K562 (cell line): ENCODE measurements around the gene NOP14. TPM values are rescaled to one million over a fixed set of nuclear protein-coding genes. Genes with fewer than 3 reads are reported as not detected.

Experiments
- ARHGAP35 ChIP-seq: fragments of 450-650 bp; IDR thresholded peaks from 2 replicates; pipeline ENCODE4 v1.6.1; 2018; ENCODE audit not compliant: partially characterized antibody
- C11orf30 ChIP-seq: fragments of 450-650 bp; IDR thresholded peaks from 2 replicates; pipeline ENCODE4 v1.6.1; 2016; ENCODE audit warnings: low read depth, mild to moderate bottlenecking
- CC2D1A ChIP-seq: fragments of 450-650 bp; IDR thresholded peaks from 2 replicates; pipeline ENCODE4 v1.6.1; 2017; ENCODE audit warnings: mild to moderate bottlenecking
- E2F6 ChIP-seq, 2 experiments: IDR thresholded peaks; 2 replicates each; pipeline ENCODE4 v1.6.1; 2011; ENCODE audit warnings: borderline replicate concordance in 1 of 2, control low read depth in 1 of 2, low read depth in 1 of 2, low read length in 1 of 2, mild to moderate bottlenecking in 1 of 2, mixed read lengths in 1 of 2, moderate library complexity in 1 of 2; ENCODE audit not compliant: insufficient read depth in 1 of 2, insufficient read length in 1 of 2, poor library complexity in 1 of 2, severe bottlenecking in 1 of 2; ENCODE audit errors: extremely low read depth in 1 of 2
- E2F8 ChIP-seq: fragments of 450-650 bp; IDR thresholded peaks from 2 replicates; pipeline ENCODE4 v1.7.1; 2018; ENCODE audit warnings: mild to moderate bottlenecking, low read depth; ENCODE audit not compliant: partially characterized antibody
- ELK1 ChIP-seq: sonication (generic); formaldehyde crosslinking; IDR thresholded peaks from 2 replicates; pipeline ENCODE4 v1.8.1; 2022; ENCODE audit warnings: missing genetic modification reagents
- FIP1L1 ChIP-seq: fragments of 200-400 bp; formaldehyde crosslinking; IDR thresholded peaks from 2 replicates; pipeline ENCODE4 v1.6.1; 2018; ENCODE audit warnings: mild to moderate bottlenecking, low read depth, low read length; ENCODE audit not compliant: poor library complexity, severe bottlenecking
- MEIS2 ChIP-seq: fragments of 450-650 bp; IDR thresholded peaks from 2 replicates; pipeline ENCODE4 v1.6.1; 2014; ENCODE audit warnings: mild to moderate bottlenecking; ENCODE audit not compliant: partially characterized antibody
- NCOA4 ChIP-seq: fragments of 450-650 bp; IDR thresholded peaks from 2 replicates; pipeline ENCODE4 v1.6.1; 2018; ENCODE audit warnings: mild to moderate bottlenecking; ENCODE audit not compliant: partially characterized antibody
- NFE2 ChIP-seq: IDR thresholded peaks from 2 replicates; pipeline ENCODE4 v1.6.1; 2014; ENCODE audit warnings: antibody characterized with exemption, low read depth
- PHTF2 ChIP-seq: fragments of 250-450 bp; sonication (Bioruptor Pico); IDR thresholded peaks from 2 replicates; pipeline ENCODE4 v1.5.0; 2021; ENCODE audit warnings: mild to moderate bottlenecking
- RHOXF2B ChIP-seq: fragments of 250-450 bp; sonication (Bioruptor Pico); conservative IDR thresholded peaks from 2 replicates; pipeline ENCODE4 v1.5.1; 2021
- SRSF1 ChIP-seq: fragments of 200-400 bp; formaldehyde crosslinking; IDR thresholded peaks from 2 replicates; pipeline ENCODE4 v1.6.1; 2017; ENCODE audit warnings: mild to moderate bottlenecking, low read depth, low read length, moderate library complexity
- TGIF2 ChIP-seq: sonication (generic); formaldehyde crosslinking; IDR thresholded peaks from 2 replicates; pipeline ENCODE4 v1.8.1; 2022; ENCODE audit warnings: mild to moderate bottlenecking, missing genetic modification reagents, moderate library complexity
- THRA ChIP-seq: fragments of 450-650 bp; IDR thresholded peaks from 2 replicates; pipeline ENCODE4 v1.6.1; 2017; ENCODE audit warnings: mild to moderate bottlenecking, moderate library complexity
- THRAP3 ChIP-seq: fragments of 450-650 bp; IDR thresholded peaks from 2 replicates; pipeline ENCODE4 v1.6.1; 2016; ENCODE audit warnings: mild to moderate bottlenecking, inconsistent platforms, borderline replicate concordance
- ZFP30 ChIP-seq: fragments of 250-450 bp; sonication (Bioruptor Pico); IDR thresholded peaks from 2 replicates; pipeline ENCODE4 v1.8.0; 2022; ENCODE audit warnings: moderate library complexity, mild to moderate bottlenecking, inconsistent platforms, borderline replicate concordance
- ZNF280A ChIP-seq: fragments of 450-650 bp; IDR thresholded peaks from 2 replicates; pipeline ENCODE4 v1.6.1; 2018; ENCODE audit warnings: mild to moderate bottlenecking, low read depth; ENCODE audit not compliant: partially characterized antibody
- ZNF408 ChIP-seq: fragments of 250-450 bp; sonication (Bioruptor Pico); IDR thresholded peaks from 2 replicates; pipeline ENCODE4 v1.4.0; 2020; ENCODE audit warnings: low read depth, mild to moderate bottlenecking, moderate library complexity
- polyA plus RNA-seq, 8 experiments: library from polyadenylated mRNA; depleted of rRNA in 4 of 8; stranded (reverse) in 5 of 8; unstranded in 3 of 8; fragments of >200 nt; fragmentation: Nextera tagmentation in 2 of 8; fragmentation: Illumina TruSeq in 1 of 8; extraction: Ambion mirVana in 2 of 8; extraction: Trizol in 1 of 8; gene quantifications; 2 replicates each; pipeline versions ENCODE4 v1.2.1 to v1.2.3, GENCODE V29; 2011 to 2014; ENCODE audit warnings: inconsistent platforms in 1 of 8, missing spikeins in 1 of 8
- total RNA-seq, 7 experiments: library from RNA; depleted of rRNA in 6 of 7; stranded (reverse); fragments of >200 nt in 6 of 7; fragmentation: Illumina TruSeq in 2 of 7; extraction: Trizol in 2 of 7; gene quantifications; 2 replicates each; pipeline versions ENCODE4 v1.2.1 to v1.2.3, GENCODE V29; 2011 to 2021; ENCODE audit warnings: low replicate concordance in 1 of 7

Gene NOP14
- total and polyA plus RNA-seq, 9 of the 15 experiments (the other 6 are each of a cell fraction or from before 2014, with no cell fraction given), result 12.7 to 76.0 (median 50.9) TPM

GRCh38 chr4:2934813-2935761, 28.1 kb downstream of the NOP14 start (continued):
- TF ChIP-seq E2F8 (peak; percentile 72), NFE2 (no peak), ZFP30 (CRISPR knock-in tag) (no peak), RHOXF2B (CRISPR knock-in tag) (no peak), ARHGAP35 (no peak), TGIF2 (CRISPR knock-in tag) (no peak), CC2D1A (no peak), FIP1L1 (peak; percentile 34), E2F6 (IDR thresholded peaks at IDR 0.05; ENCODE audit: borderline replicate concordance in 1 of 2, extremely low read depth in 1 of 2, insufficient read depth in 1 of 2, insufficient read length in 1 of 2, low read depth in 1 of 2, low read length in 1 of 2, poor library complexity in 1 of 2, severe bottlenecking in 1 of 2) (peak in 1 of 2 experiments; percentile 57), ZNF280A (no peak), THRAP3 (no peak), SRSF1 (no peak), NCOA4 (no peak), THRA (no peak), PHTF2 (no peak), ZNF408 (CRISPR knock-in tag) (no peak), ELK1 (CRISPR knock-in tag) (no peak), MEIS2 (no peak), C11orf30 (peak; percentile 47)
